HG02884 (cell line): ENCODE data around the gene PBOV1.

ENCODE experiments used
- ATAC-seq: cut with Tn5 transposase; IDR thresholded peaks from one replicate; pipeline ENCODE4 v1.9.1; 2021; ENCODE audit warnings: mild to moderate bottlenecking, moderate library complexity; ENCODE audit not compliant: unreplicated experiment

Gene PBOV1

DNA sequence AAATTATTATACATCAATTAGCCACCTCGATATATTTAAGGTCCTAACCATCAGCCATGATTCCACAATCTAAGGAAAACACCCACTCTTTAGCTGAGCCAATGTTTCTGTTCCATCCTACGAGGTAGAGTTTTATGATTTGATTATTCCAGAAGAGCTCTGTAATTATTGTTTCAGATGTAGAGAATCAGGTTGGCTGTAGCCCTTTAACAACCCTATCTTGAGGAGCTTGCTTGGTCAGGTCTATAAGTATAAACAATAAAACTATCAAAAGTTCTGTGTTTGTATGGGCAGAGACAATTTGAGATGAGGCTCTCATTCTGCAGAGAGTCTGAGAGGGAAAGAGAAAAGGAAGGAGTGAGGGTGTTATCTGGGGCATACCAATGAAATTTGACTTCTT, at the start of gene PBOV1:
PBOV1 (minus strand) TSS at position 43 of the 400 bp plus-strand sequence. CDS start 96 bp downstream, outside the sequence.
- ATAC-seq, result no peak

DNA sequence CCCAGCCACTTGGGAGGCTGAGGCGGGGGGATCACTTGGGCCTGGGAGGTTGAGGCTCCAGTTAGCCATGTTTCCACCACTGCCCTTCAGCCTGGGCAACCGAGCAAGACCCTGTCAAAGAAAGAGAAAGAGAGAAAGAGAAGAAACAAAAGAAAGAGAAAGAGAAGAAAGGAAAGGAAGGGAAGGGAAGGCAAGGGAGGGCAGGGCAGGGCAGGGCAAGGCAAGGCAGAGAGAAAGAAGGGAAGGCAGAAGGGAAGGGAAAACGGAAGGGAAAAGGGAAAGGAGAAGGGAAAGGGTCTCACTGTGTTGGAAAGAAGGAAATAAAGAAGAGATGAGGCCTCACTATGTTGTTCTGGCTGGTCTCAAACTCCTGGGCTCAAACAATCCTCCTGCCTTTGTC, 47.8 kb upstream of the PBOV1 start:
- ATAC-seq, result no peak

DNA sequence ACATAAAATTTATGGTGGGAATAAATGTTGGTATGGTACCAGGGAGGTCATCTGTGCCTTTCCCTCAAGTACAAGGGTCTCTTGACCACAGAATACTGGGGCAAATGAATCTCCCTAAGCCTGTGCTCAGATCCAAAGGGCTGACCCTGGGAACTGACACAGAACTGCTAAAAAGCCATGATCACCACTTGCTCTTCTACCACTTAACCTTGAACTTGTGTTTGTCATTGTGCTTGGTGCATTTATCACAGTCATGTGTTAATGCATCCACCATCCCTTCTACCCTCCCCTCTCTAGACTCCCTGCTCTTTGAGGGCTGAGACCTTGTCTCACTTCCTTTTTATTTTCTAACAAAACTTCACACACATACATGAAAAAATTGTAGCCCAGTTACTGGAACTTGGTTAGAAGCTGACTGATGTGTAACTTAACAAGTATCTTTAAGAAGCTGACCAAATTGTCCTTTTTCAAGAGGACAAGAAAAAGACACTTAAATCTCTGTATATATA, 46.1 kb upstream of the PBOV1 start:
- ATAC-seq, result no peak

DNA sequence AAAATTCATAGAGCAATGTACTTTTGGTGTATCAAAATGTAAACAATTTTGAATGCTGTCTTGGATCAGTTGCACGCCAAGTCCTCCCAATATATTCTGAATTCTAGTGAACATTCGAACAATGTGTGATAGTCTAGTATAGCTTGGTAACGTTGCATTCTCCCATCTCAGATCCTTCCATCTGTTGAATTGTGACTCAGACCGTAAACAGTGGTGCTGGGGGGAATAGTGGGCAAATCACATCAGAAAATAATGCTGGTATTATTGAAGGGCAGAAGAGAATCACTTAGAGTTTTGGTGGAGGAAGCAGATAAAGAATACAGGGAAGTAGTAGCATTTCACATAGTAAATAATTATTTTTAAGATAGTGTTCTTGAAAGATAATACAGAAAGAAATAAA, 45.7 kb upstream of the PBOV1 start:
- no peak for ATAC-seq

DNA sequence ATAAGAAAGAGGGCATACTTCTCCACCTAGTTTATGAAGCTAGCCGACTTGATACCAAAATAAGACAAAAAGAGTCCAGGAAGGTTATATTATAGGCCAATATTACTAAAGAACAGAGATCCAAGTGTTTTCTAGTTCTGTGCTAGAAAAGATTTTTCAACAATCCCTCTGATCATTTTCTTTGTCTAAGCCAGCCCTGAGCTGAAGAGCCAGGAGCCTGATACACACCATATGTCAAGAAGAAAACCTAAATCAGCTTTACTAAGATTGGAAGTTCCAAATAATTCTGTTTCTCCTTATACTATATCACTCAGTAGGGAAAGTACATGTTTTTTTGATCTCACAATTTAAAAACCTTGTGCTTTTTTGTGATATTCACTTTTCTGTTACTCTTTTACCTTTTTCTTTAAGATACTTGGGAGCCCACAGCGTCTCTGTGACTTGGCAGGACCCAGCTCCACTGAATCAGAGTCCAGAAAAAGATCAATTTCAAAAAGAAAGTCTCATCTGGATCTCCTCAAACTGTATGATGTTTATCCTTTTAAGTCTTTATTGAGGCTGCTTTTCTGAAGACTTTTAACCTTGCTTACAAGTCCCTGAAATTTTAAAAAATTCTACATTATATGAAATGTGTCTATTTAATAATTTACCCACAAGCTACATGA, 43.0 kb upstream of the PBOV1 start:
- ATAC-seq, result no peak

DNA sequence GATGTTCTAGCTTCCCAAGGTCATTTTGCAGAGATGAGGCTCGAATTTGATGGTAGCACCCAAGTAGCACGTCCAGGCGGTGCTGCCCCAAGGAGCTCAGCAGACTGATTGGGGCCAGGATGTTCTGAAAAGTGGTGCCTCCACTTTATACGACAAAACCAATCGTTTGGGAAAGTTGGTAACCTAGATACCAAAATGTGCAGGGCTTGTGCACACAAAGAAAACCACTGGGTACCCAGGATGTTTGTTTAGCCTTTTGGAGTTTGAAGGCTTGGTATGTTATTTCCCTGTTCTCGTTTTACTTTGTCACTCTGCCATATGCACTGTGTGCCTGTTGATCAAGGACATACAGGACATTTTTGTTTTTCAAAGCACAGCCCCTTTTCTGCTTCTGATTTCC, 40.7 kb upstream of the PBOV1 start:
- ATAC-seq, result no peak

DNA sequence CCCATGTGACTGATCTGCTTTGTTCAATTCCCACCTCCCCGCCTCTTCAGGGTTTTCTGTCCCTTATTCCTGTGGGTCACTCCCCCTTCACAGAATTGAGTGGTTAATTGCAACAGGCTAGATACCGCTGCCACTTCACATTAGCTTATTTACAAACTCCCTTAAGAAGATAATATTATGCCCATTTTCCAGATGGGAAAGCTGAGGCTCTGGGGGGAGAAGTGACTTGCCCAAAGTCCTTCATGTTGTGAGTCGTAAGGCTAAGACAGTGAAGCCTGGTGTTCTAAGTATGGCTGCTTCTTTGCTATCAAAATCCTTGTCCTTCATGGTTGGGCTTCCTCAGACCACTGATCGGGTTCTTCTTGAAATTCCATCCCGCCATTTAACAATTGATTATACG, 39.9 kb upstream of the PBOV1 start:
- ATAC-seq, result no peak

DNA sequence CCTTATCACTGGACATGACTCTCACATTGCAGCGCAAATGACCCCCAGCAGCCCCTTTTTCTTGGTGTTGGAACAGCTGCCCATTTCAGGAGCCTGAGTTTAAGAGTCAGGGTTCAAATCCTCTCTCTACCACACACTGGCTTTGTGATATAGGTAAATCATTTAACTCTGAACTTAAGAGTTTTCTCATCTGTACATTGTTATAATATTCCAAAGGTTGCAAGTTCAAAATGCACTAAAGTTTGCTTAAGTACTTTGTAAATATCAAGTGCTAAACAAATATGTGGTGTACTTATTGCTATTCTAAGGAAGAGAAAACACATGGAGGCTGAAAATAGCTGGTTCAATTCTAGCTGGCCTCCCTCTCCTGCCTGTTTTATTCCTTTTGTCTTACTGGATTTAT, 39.3 kb upstream of the PBOV1 start:
- no peak for ATAC-seq

DNA sequence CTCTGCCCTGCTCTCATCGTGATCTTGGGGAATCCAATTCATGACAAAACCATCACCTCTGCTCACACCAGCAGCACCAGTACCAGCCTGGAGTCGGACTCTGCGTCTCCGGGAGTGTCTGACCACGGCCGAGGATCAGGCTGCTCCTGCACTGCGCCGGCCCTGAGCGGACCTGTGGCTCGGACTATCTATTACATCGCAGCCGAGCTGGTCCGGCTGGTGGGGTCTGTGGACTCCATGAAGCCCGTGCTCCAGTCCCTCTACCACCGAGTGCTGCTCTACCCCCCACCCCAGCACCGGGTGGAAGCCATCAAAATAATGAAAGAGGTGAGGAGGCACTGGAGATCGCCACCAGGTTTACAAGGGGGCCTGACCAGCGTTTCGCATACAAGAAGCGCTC, 37.2 kb upstream of the PBOV1 start:
- no peak for ATAC-seq

DNA sequence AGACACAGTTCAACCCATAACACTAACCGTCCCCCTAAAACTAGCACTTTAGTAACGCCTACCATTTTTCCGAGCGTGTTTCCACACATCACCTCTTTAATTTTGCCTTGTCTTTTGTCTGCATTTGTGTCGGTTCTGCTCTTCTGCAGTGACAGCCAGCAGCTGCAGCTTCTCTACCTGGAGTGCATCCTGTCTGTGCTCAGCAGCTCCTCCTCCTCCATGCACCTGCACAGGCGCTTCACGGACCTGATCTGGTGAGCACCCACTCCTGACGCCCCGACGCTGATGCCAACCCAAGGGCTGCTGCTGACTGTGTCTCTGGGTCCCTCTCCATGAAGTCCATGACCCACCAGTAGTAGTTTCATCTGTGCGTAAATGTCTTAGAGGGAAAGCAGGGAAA, 35.4 kb upstream of the PBOV1 start:
- ATAC-seq, result no peak

DNA sequence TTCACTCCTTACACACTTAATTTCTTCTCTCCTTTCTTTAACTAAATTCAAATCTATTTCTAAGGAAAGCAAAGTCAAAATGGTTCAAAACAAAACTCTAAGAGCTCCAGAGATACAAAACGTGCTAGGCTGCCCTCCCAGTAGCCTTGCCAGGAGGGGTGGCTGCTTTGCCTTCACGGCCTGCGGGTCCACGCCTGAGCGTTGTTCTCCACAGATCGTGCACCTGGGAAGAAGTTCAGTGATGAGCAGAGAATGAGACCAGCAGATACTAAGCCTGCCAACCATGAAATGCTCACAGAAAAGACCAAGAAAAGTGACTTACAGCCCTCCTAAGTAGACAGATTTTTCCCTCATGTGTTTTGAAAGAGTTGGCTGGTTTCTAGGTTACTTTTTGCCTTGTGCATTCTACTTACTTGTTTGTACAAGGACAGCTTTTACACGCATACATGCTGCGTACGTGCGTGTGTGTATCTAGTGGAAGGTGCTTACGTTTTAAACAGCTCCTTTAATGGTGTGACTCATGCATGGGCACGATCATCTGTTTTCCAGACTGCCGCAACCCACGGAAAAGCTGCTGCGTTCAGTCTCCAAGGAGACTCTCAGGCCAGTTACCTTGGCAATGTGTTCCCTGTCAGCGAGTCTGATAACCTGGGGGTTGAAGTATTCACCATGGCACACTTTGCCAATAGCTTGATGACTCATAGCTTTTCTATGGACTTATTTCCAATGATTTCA, 32.4 kb upstream of the PBOV1 start:
- no peak for ATAC-seq

DNA sequence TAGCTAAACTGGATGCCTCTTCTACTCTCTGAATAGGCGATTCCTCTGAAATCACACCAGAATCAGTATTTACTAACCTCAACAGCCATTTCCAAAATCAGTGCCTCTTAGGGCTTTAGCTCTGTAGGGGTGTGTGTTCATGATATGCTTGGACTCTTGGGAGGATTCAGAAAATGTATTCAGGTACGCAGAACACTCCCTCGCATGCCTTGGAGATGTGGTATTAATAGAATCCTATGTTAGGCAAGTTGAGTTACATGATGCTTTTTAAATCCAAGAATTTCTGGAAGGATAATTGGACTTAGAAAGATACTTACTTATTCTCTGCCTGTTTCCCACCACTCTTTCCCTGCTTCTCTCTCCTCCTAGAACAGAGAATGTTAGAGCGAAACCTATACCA, 31.8 kb upstream of the PBOV1 start:
- ATAC-seq, result no peak

DNA sequence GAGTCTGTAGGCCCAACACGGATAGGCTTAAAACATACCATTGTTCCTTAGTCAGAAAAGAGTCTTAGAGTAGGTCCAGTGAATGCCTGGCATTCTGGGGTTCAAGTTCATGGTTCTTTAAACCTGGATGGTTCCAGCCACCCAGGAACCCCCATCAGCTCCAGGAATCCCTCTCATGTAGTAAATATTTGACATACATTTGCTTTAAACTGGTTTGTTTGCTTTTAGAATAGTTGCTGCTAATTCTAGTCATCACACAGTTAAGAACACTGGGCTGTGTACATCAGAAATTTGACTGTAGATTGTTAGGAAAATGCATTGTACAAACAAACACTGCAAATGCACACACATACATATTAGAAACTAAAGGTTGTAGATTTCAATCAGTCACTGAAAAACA, 30.6 kb upstream of the PBOV1 start:
- ATAC-seq, result no peak

DNA sequence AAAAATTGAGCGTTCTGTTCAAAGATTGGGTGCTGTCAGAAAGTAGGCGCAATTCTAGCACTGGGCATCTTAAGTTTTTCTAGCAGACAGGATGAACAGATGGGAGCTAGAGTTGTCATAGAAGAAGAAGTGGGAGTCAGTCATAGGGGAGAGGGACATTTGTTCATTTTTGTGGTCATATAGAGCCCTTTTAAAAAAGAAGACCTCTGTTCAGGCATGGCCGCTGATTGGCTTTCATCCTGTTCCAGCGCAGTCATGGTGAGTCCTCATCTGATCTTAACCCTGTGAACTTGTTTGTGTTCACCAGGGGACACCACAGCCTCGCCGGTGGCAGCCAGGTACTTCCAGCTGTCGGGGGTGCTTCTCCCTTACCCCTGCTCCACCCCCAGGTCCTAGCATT, 29.7 kb upstream of the PBOV1 start:
- ATAC-seq, result no peak

DNA sequence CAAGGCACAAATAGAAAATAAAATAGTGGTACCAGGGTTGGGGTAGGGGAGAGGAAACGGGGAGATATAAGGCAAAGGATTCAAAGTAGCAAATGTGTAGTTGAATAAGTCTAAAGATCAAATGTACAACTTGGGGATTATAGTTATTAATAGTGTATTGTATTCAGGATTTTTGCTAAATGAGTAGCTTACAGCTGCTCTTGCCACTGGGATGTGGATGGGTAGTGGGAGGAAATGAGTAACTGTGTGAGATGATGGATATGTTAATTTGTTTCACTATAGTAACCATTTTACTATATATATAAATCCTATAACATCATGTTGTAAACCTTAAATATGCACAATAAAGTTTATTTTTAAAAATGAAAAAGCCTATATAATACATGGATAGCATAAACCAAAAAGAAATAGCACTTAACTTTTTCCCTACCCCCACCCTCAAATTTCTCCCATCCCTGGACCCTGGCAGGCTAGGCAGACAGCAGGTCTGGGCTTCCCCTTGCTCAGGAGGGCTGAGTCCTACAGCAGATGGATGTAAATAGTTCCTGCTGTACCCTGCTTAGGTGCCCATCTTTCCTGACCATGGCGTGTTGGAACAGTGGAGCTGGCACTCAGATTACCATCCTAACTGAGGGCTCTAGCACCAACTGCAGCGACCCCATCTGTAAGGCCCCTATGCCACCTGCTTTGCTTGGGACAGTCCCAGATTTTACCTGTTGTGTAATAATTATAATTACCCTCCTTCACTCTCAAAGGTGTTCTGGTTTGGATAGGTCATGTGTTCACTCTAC, 28.6 kb upstream of the PBOV1 start:
- no peak for ATAC-seq

DNA sequence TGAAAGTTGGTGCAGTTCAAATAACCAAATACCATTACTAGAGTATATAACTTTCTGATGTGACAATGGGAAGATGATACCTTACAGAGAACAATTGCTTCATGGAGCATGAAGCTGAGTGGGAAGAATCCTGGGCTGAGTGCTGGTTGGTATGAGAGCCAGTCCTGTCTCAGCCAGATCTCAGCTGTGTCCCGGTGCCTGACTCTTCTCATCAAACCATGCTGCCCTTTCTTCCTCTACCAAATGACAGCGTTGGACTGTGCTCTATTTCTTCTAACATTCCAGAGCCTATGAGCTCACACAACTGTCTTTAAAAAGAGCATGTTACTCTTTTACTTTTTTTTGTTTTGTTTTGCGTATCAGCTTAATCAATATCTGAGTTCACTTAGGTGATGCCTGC, 27.5 kb upstream of the PBOV1 start:
- ATAC-seq, result no peak

DNA sequence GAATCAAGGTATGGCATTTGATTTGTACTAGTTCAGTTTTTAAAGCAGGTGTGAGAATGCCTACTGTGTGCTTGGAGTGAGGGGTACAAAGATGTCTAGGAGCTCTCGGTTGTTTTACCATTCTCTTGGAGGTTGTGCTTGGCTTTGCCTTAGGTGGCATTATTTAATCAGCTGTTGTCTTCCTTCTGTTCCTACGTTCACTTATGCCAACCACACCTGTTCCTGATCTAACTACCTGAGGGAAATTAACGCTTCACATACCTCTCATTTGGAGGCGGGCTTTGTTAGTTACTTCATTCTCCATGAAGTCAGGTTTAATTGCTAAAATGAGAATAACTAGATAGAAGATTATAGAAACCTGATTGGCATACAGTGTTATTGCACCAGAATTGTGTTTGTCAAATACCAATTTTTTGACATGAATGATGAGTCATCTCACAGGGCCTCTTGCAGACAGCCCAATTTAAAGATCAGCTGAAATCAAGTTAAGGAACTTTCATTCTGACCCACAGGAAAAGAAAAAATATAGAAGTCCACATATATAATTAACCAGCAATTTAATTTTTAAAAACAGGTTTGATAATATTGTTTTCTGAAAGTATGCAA, 24.8 kb upstream of the PBOV1 start:
- ATAC-seq, result no peak

DNA sequence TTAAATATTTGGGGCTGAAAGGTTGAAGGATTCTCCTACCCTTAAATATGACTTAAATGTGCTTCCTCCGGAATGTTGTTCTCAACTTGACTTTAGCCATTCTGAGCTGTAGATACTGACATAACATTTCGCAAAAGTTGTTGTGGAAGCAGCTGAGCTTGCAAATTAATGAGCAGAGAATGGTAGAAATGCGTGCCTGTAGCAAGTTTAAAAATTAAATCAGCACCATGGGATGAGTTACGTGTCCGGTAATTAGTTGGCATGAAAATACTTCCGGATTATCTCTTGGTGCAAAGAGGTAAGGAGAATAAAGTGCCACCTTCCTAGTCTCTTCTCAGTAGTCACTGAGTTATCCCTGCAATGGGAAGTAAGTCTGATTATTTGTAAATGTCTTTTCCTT, 23.6 kb upstream of the PBOV1 start:
- no peak for ATAC-seq

DNA sequence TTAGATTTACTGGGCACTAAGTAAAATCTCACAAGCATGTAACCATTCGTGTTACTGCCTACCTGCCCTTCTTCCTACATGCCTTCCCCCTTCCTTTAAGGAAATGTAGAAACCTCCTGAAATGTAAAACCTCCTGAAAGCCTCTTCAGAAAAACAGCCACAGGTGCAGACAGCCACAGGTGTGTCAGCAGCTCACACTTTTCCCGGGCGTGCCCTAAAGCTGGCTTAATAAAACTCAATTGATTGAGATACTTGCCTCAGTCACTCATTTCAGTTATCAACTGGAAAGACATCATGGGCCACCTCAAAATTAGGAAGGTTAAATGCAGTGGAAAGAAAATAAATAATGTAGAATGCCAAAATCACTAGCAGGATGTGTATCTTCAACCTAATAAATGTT, 23.1 kb upstream of the PBOV1 start:
- no peak for ATAC-seq

DNA sequence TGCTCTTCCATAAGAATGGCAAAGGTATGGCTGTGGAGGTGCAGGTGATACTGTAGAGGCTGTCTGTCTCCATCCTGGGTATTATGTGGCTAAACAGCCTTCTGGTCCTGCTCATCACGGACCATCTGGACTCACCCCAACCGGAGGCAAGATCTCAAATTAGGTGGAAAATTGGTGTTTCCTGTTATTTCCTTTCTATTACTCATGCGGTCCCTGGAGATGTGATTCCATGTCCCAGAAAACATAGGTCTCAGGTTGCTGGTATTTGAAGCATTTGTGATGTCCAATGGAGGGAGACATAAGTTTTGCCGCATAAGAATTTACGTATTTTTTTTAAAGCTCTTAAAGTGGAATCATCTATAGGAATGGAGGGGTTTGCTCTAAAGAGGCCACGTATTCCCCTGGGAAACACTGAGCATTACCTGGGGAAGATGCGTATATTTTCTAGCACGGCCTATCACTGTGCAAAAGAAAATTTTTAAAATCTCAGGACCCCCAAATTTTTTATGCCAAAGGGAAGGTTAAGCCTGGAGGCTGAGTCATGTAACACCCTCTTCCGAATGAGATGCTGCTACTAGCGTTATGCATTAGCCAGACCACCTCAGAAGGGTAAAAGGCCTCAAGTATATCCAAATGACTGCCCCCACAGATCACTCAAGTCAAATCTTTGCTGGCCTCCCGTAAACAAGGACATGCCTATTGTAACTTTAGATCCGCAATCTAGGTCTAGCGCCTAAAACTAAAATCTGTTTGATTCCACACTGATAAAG, 22.4 kb upstream of the PBOV1 start:
- no peak for ATAC-seq

DNA sequence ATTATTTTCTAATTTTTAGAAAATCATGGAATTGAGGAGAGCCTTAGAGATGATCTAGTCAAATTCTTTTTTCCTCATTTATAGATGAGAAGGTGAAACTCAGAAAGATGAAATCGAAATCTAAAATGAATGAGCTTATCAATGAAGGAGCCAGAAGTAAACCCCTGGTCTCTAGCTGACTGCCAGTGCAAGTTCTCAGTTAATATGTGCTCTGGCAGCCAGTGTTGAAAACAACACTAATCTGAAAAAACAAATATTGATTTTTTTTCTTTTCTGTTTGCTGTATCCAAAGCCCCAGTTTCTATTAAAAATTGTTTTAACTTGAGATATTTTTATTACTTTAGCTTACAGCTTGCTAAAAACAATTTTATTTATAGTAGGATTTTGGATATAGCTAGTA, 21.5 kb upstream of the PBOV1 start:
- no peak for ATAC-seq
